Peyer's patch (tissue), 4 donors: ENCODE data around the gene ATP2C2.

Experiments
- POLR2A ChIP-seq, 2 donors: fragments of 450-650 bp; IDR thresholded peaks; one replicate each; pipeline ENCODE4 v1.5.1; 2017; ENCODE audit warnings: antibody characterized with exemption in 2 of 2, mild to moderate bottlenecking in 2 of 2, moderate library complexity in 2 of 2
- TF ChIP-seq, protein P1 (sequence below), 6 experiments: fragments of 450-650 bp in 4 of 6; fragments of 200-600 bp in 2 of 6; sonication (generic) in 1 of 6; IDR thresholded peaks; one replicate each; pipeline ENCODE4 v1.5.1; 2017 to 2019; ENCODE audit warnings: antibody characterized with exemption in 6 of 6, mild to moderate bottlenecking in 3 of 6, moderate library complexity in 1 of 6

DNA sequence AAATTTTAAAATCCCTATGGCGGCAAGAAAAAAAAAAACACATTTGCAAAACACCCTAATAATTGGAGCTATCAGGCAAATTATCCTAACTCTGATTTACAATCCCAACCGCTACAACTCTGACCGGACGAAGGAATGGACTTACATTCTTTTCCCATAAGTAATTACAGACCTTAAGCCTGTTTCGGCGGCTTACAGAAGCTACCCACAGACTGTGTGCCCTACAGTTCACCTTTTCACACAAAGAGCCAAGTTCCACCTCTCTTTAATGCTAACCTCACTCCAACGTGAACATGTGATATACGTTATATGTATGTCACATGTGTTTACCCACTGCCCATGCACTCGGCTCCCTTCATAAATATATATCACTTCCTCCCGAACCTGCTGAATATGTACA is 144.8 kb downstream of the ATP2C2 start:
- no peak for TF ChIP-seq POLR2A (IDR thresholded peaks at IDR 0.05)
- TF ChIP-seq, protein P1, sequence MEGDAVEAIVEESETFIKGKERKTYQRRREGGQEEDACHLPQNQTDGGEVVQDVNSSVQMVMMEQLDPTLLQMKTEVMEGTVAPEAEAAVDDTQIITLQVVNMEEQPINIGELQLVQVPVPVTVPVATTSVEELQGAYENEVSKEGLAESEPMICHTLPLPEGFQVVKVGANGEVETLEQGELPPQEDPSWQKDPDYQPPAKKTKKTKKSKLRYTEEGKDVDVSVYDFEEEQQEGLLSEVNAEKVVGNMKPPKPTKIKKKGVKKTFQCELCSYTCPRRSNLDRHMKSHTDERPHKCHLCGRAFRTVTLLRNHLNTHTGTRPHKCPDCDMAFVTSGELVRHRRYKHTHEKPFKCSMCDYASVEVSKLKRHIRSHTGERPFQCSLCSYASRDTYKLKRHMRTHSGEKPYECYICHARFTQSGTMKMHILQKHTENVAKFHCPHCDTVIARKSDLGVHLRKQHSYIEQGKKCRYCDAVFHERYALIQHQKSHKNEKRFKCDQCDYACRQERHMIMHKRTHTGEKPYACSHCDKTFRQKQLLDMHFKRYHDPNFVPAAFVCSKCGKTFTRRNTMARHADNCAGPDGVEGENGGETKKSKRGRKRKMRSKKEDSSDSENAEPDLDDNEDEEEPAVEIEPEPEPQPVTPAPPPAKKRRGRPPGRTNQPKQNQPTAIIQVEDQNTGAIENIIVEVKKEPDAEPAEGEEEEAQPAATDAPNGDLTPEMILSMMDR (IDR thresholded peaks at IDR 0.05) = no peak
